HCT116 (cell line): ENCODE results near the gene SLC25A36. TPM values are rescaled to one million over a fixed set of nuclear protein-coding genes. Genes with fewer than 3 reads are reported as not detected.

Experiments used
- ATAC-seq: fragments of 200-7000 bp; cut with Tn5 transposase; 2 replicates; pipeline ENCODE4 v1.9.1; 2020; ENCODE audit warnings: mild to moderate bottlenecking, moderate library complexity
- BruUV-seq: library from RNA; stranded (reverse); fragments of 400-500 nt; replicated peaks from 2 replicates; lab custom pipeline; 2021; lab: Mats Ljungman, UMichigan
- CTCF ChIA-PET: fragments of 300-600 bp; sonication (Branson Sonifier 250); formaldehyde crosslinking; loops from one replicate; lab custom pipeline; 2021; ENCODE audit warnings: antibody characterized with exemption; lab: Charles Lee
- POLR2A ChIA-PET: fragments of 300-600, 350-600 bp; sonication (Branson Sonifier 250); formaldehyde crosslinking; loops from one replicate; lab custom pipeline; 2021; ENCODE audit warnings: antibody characterized with exemption; lab: Charles Lee
- RAD21 ChIA-PET, 2 experiments: fragments of 300-600 bp; sonication (Branson Sonifier 250); formaldehyde crosslinking; loops; one replicate each; lab custom pipeline; 2023; ENCODE audit warnings: low total read pairs in 2 of 2; ENCODE audit not compliant: uncharacterized antibody in 2 of 2, unreplicated experiment in 2 of 2, low non-redundant PET in 1 of 2; lab: Charles Lee
- DNase-seq: peaks from one replicate; pipeline ENCODE4 v3.0.0-alpha.2; 2010; ENCODE audit warnings: low read depth, low spot score
- H2AFZ ChIP-seq: fragments of 200-600 bp; shearing (Covaris generic), sonication (generic); 2 replicates; pipeline ENCODE4 v1.6.1; 2017; ENCODE audit warnings: low read depth, mixed run types, mixed read lengths, antibody characterized with exemption, low read length; ENCODE audit not compliant: poor library complexity, severe bottlenecking
- H3K27ac ChIP-seq: 2 replicates; pipeline ENCODE4 v1.5.1; 2012; ENCODE audit warnings: low read depth, low read length
- H3K27me3 ChIP-seq: fragments of 200-600 bp; sonication (generic); 2 replicates; pipeline ENCODE4 v1.6.1; 2016; ENCODE audit warnings: mixed run types, low read length, mixed read lengths; ENCODE audit not compliant: insufficient read depth
- H3K36me3 ChIP-seq, 2 experiments: fragments of 200-500 bp in 1 of 2; fragments of 200-600 bp in 1 of 2; sonication (Bioruptor generic) in 1 of 2; sonication (generic) in 1 of 2; 2 replicates each; pipeline versions ENCODE4 v1.5.1 to v1.6.1; 2014 to 2016; ENCODE audit warnings: low read length in 2 of 2, inconsistent platforms in 1 of 2, mixed read lengths in 1 of 2, mixed run types in 1 of 2; ENCODE audit not compliant: insufficient read depth in 2 of 2, control insufficient read depth in 1 of 2
- H3K4me1 ChIP-seq, 2 experiments: fragments of 200-600 bp in 1 of 2; sonication (generic) in 1 of 2; 2 replicates each; pipeline versions ENCODE4 v1.5.1 to v1.6.1; 2012 to 2017; ENCODE audit warnings: low read length in 2 of 2, inconsistent platforms in 1 of 2, mild to moderate bottlenecking in 1 of 2, mixed read lengths in 1 of 2, mixed run types in 1 of 2, moderate library complexity in 1 of 2; ENCODE audit not compliant: insufficient read depth in 2 of 2, control insufficient read depth in 1 of 2
- H3K4me2 ChIP-seq: fragments of 200-600 bp; sonication (generic); 2 replicates; pipeline ENCODE4 v1.6.1; 2017; ENCODE audit warnings: mixed run types, low read length, mixed read lengths
- H3K4me3 ChIP-seq, 2 experiments: fragments of 200-600 bp in 1 of 2; sonication (generic) in 1 of 2; replicated peaks in 1 of 2; 2 replicates each; pipeline ENCODE4 v1.5.1; 2011 to 2016; ENCODE audit warnings: low read length in 2 of 2, control low read depth in 1 of 2, low read depth in 1 of 2, mild to moderate bottlenecking in 1 of 2, mixed read lengths in 1 of 2, mixed run types in 1 of 2
- H3K79me2 ChIP-seq: fragments of 200-600 bp; sonication (generic); 2 replicates; pipeline ENCODE4 v1.6.1; 2017; ENCODE audit warnings: mild to moderate bottlenecking, mixed run types, low read length, moderate library complexity, mixed read lengths; ENCODE audit not compliant: insufficient read depth
- H3K9ac ChIP-seq: fragments of 200-600 bp; sonication (generic); 2 replicates; pipeline ENCODE4 v1.6.1; 2016; ENCODE audit warnings: low read length, mixed read lengths
- H3K9me2 ChIP-seq: fragments of 200-600 bp; sonication (generic), shearing (Covaris generic); 2 replicates; pipeline ENCODE4 v1.6.1; 2017; ENCODE audit warnings: mixed run types, mild to moderate bottlenecking, moderate library complexity; ENCODE audit not compliant: insufficient read depth
- H3K9me3 ChIP-seq, 2 experiments: fragments of 200-500 bp in 1 of 2; fragments of 200-600 bp in 1 of 2; sonication (Bioruptor generic) in 1 of 2; sonication (generic) in 1 of 2; 2 replicates each; pipeline ENCODE4 v1.6.1; 2014 to 2017; ENCODE audit warnings: low read length in 2 of 2, mixed read lengths in 2 of 2, inconsistent platforms in 1 of 2, low read depth in 1 of 2, mild to moderate bottlenecking in 1 of 2, mixed run types in 1 of 2, moderate library complexity in 1 of 2; ENCODE audit not compliant: control insufficient read depth in 1 of 2, insufficient read depth in 1 of 2
- H4K20me1 ChIP-seq: fragments of 200-600 bp; sonication (generic), shearing (Covaris generic); 2 replicates; pipeline ENCODE4 v1.6.1; 2017; ENCODE audit warnings: mixed run types, mild to moderate bottlenecking, moderate library complexity; ENCODE audit not compliant: insufficient read depth
- CEBPB ChIP-seq: IDR thresholded peaks from 2 replicates; pipeline ENCODE4 v1.6.1; 2012; ENCODE audit warnings: low read depth
- EGR1 ChIP-seq: IDR thresholded peaks from 2 replicates; pipeline ENCODE4 v1.6.1; 2012; ENCODE audit warnings: low read depth
- EZH2 ChIP-seq: fragments of 200-600 bp; sonication (generic); IDR thresholded peaks from 2 replicates; pipeline ENCODE4 v1.6.1; 2017; ENCODE audit warnings: antibody characterized with exemption, mixed run types
- EZH2phosphoT487 ChIP-seq: fragments of 200-600 bp; IDR thresholded peaks from 2 replicates; pipeline ENCODE4 v1.6.1; 2018; ENCODE audit warnings: antibody characterized with exemption, borderline replicate concordance
- JUND ChIP-seq: IDR thresholded peaks from 2 replicates; pipeline ENCODE4 v1.6.1; 2012
- RAD21 ChIP-seq: IDR thresholded peaks from 2 replicates; pipeline ENCODE4 v1.6.1; 2012; ENCODE audit warnings: low read depth, mild to moderate bottlenecking
- SRF ChIP-seq: IDR thresholded peaks from 2 replicates; pipeline ENCODE4 v1.6.1; 2012; ENCODE audit warnings: low read depth
- ZFX ChIP-seq: fragments of 450-650 bp; IDR thresholded peaks from 2 replicates; pipeline ENCODE4 v1.6.1; 2017
- ZNF274 ChIP-seq: fragments of 200-500 bp; sonication (Bioruptor generic); IDR thresholded peaks from 2 replicates; pipeline ENCODE4 v1.6.1; 2014; ENCODE audit warnings: mild to moderate bottlenecking, low read depth, low read length, inconsistent platforms
- intact Hi-C: fragments of 100-400 bp; cut with micrococcal nuclease; formaldehyde crosslinking; loops from 2 replicates; pipeline ENCODE4 v1.10.0; 2022
- total RNA-seq: library from RNA; stranded (reverse); gene quantifications from one replicate; pipeline ENCODE4 v1.2.1, GENCODE V29; 2021; ENCODE audit not compliant: unreplicated experiment
- TF ChIP-seq, protein P1 (sequence below), 3 experiments: fragments of 200-600 bp in 1 of 3; sonication (generic) in 1 of 3; IDR thresholded peaks in 2 of 3; conservative IDR thresholded peaks in 1 of 3; 2 replicates each; pipeline ENCODE4 v1.5.1; 2012 to 2017; ENCODE audit warnings: low read depth in 2 of 3, low read length in 2 of 3, antibody characterized with exemption in 1 of 3, borderline replicate concordance in 1 of 3, control low read depth in 1 of 3, mild to moderate bottlenecking in 1 of 3, mixed read lengths in 1 of 3, mixed run types in 1 of 3, moderate library complexity in 1 of 3; ENCODE audit not compliant: insufficient read depth in 1 of 3
- TF ChIP-seq, protein P2 (sequence below): IDR thresholded peaks from 2 replicates; pipeline ENCODE4 v1.6.1; 2012; ENCODE audit warnings: low read depth
- TF ChIP-seq, protein P3 (sequence below): IDR thresholded peaks from 2 replicates; pipeline ENCODE4 v1.6.1; 2012
- TF ChIP-seq, protein P4 (sequence below): IDR thresholded peaks from 2 replicates; pipeline ENCODE4 v1.6.1; 2012

Gene SLC25A36
- total RNA-seq, 1 experiment from 2014 or later: 81.2 TPM

DNA sequence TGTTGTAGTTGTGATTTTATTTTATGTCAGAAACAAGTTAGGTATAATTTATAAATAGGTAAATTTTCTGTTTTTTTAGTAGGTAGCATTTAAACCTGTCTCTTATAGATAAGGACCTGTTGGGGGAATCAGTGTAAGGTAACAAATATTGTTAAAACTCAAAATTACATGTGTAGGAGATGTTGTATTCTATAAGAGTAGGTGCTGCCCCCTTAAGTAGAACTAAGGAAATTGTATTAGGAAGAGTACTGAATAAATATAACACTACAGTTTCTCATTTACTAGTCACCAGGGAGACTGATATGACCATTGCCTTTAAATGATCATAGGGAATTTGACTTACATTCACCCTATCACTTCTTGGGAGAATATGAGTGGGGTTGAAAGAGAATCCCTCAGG is 31.2 kb downstream of the SLC25A36 start:
- H3K4me1 ChIP-seq: no peaks in the 10 kb centered on the region
- no peaks in the 10 kb centered on the region for H3K9me2 ChIP-seq
- DNase-seq (no peak), ATAC-seq (peak; percentile 78)
- no TSS peak for BruUV-seq
- peaks cover 12% of the 10 kb centered on the region for H3K79me2 ChIP-seq
- CTCF ChIA-PET: no interaction called here
- H4K20me1 ChIP-seq: 0 out of 2 replicates have a peak, but pooled peaks cover under 1% of the 10 kb centered on the region
- peaks cover 10 to 29% of the 10 kb centered on the region in 2 experiments; a peak in 3 of 4 replicates for H3K36me3 ChIP-seq
- TF ChIP-seq, protein P1, sequence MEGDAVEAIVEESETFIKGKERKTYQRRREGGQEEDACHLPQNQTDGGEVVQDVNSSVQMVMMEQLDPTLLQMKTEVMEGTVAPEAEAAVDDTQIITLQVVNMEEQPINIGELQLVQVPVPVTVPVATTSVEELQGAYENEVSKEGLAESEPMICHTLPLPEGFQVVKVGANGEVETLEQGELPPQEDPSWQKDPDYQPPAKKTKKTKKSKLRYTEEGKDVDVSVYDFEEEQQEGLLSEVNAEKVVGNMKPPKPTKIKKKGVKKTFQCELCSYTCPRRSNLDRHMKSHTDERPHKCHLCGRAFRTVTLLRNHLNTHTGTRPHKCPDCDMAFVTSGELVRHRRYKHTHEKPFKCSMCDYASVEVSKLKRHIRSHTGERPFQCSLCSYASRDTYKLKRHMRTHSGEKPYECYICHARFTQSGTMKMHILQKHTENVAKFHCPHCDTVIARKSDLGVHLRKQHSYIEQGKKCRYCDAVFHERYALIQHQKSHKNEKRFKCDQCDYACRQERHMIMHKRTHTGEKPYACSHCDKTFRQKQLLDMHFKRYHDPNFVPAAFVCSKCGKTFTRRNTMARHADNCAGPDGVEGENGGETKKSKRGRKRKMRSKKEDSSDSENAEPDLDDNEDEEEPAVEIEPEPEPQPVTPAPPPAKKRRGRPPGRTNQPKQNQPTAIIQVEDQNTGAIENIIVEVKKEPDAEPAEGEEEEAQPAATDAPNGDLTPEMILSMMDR (IDR thresholded peaks at IDR 0.05 in 2 of 3, conservative IDR thresholded peaks at IDR 0.05 in 1 of 3; ENCODE audit: borderline replicate concordance in 1 of 3, insufficient read depth in 1 of 3, low read depth in 2 of 3, low read length in 2 of 3): peak; percentile 23 to 52 (median 28); a peak in 4 of 6 replicates
- peak; percentile 37; the same call in 1 of the 2 replicates for TF ChIP-seq RAD21
- TF ChIP-seq ZNF274: no peak
- no peak for TF ChIP-seq EZH2
- H3K9ac ChIP-seq: no peak overlapping the region
- H3K9me3 ChIP-seq: no peaks in the 10 kb centered on the region
- no peak overlapping the region for H3K4me3 ChIP-seq
- no peak overlapping the region for H3K4me2 ChIP-seq
- intact Hi-C loops: no loop called here
- no peaks in the 10 kb centered on the region for H3K27me3 ChIP-seq
- no peak overlapping the region for H2AFZ ChIP-seq
- POLR2A ChIA-PET: no interaction called here
- RAD21 ChIA-PET: no interaction called here
- H3K27ac ChIP-seq: no peak overlapping the region

DNA sequence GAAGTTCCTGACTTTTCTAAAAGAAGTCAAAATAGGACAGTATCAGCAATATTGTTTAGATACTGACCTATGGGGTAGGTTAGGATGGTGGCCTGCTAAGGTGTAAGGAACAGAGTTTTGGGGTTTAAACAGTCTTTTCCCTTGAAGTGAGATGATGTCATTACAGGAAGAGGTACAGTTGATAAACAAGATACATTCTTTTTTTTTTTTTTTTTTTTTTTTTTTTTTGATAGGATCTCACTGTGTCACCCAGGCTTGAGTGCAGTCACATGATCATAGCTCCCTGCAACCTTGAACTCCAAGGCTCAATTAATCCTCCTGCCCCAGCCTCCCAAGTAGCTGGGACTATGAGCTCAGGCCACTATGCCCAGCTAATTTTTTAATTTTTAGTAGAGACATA is 33.3 kb downstream of the SLC25A36 start:
- BruUV-seq: no TSS peak
- Histone ChIP-seq H3K27me3 (no peaks in the 10 kb centered on the region), H3K4me3 (no peak overlapping the region), H3K4me1 (no peaks in the 10 kb centered on the region), H2AFZ (no peak overlapping the region), H3K79me2 (peaks cover 9% of the 10 kb centered on the region; the same call in 1 of the 2 replicates), H4K20me1 (no peaks in the 10 kb centered on the region), H3K9ac (no peak overlapping the region), H3K36me3 (peaks cover 10 to 29% of the 10 kb centered on the region in 2 experiments; a peak in 3 of 4 replicates), H3K9me2 (no peaks in the 10 kb centered on the region), H3K27ac (no peak overlapping the region), H3K9me3 (no peaks in the 10 kb centered on the region), H3K4me2 (no peak overlapping the region)
- ChIA-PET CTCF (interaction anchor here (0.7 kb wide), 1 partner anchor 1051 kb away, joined by 3 read pairs; no protein-coding TSS in a partner anchor), RAD21 (no interaction called here), POLR2A (interaction anchor here (0.7 kb wide), 1 partner anchor 966 kb away, joined by 4 read pairs; no protein-coding TSS in a partner anchor)
- TF ChIP-seq SRF: no peak
- TF ChIP-seq, protein P2, sequence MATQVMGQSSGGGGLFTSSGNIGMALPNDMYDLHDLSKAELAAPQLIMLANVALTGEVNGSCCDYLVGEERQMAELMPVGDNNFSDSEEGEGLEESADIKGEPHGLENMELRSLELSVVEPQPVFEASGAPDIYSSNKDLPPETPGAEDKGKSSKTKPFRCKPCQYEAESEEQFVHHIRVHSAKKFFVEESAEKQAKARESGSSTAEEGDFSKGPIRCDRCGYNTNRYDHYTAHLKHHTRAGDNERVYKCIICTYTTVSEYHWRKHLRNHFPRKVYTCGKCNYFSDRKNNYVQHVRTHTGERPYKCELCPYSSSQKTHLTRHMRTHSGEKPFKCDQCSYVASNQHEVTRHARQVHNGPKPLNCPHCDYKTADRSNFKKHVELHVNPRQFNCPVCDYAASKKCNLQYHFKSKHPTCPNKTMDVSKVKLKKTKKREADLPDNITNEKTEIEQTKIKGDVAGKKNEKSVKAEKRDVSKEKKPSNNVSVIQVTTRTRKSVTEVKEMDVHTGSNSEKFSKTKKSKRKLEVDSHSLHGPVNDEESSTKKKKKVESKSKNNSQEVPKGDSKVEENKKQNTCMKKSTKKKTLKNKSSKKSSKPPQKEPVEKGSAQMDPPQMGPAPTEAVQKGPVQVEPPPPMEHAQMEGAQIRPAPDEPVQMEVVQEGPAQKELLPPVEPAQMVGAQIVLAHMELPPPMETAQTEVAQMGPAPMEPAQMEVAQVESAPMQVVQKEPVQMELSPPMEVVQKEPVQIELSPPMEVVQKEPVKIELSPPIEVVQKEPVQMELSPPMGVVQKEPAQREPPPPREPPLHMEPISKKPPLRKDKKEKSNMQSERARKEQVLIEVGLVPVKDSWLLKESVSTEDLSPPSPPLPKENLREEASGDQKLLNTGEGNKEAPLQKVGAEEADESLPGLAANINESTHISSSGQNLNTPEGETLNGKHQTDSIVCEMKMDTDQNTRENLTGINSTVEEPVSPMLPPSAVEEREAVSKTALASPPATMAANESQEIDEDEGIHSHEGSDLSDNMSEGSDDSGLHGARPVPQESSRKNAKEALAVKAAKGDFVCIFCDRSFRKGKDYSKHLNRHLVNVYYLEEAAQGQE: no peak
- TF ChIP-seq, protein P3, sequence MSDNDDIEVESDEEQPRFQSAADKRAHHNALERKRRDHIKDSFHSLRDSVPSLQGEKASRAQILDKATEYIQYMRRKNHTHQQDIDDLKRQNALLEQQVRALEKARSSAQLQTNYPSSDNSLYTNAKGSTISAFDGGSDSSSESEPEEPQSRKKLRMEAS: no peak
- no peak for TF ChIP-seq ZFX
- TF ChIP-seq EZH2phosphoT487: no peak
- no peak for TF ChIP-seq JUND
- TF ChIP-seq, protein P4, sequence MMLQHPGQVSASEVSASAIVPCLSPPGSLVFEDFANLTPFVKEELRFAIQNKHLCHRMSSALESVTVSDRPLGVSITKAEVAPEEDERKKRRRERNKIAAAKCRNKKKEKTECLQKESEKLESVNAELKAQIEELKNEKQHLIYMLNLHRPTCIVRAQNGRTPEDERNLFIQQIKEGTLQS: no peak
- no peak for TF ChIP-seq CEBPB
- no peak for TF ChIP-seq EGR1
- DNase-seq (no peak), ATAC-seq (no peak)
- intact Hi-C loops: no loop called here
